Measurements from ENCODE around the gene USP4. TPM values are rescaled to one million over a fixed set of nuclear protein-coding genes. Genes with fewer than 3 reads are reported as not detected.
A peak's percentile ranks its signal among the peaks of the same experiment; 100 is the strongest.

The USP4 gene
- total and polyA plus RNA-seq, 2 of the 8 experiments (the other 6 are each of a cell fraction or from before 2014, with no cell fraction given), result 16.0 to 27.8 TPM

DNA sequence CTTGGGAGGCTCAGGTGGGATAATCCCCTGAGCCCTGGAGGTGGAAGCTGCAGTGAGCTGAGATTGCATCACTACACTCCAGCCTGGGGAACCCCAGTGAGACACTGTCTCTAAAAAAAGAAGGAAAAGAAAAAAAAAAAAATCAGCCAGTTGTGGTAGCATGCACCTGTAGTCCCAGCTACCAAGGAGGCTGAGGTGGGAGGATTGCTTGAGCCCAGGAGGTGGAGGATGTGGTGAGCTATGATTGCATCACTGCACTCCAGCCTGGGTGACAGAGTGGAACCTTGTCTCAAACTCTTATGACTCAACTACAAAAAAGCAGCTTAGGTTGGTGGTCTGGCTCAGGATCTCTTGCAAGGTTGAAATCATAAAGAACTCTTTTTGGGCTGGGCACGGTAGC, 37.6 kb upstream of the USP4 start:
- no peak overlapping the region for H2AFZ ChIP-seq (ENCODE audit: low read length)
- peaks cover 5 to 16% of the 10 kb centered on the region in 2 experiments for H4K20me1 ChIP-seq (replicated peaks in 1 of 2; ENCODE audit: control insufficient read depth in 1 of 2, insufficient read depth in 2 of 2, low read length in 2 of 2)
- no peak overlapping the region for H4K8ac ChIP-seq (ENCODE audit: extremely low read depth, insufficient read depth, low read length)
- no peak overlapping the region for H3K14ac ChIP-seq (ENCODE audit: insufficient read length)
- H3K23me2 ChIP-seq (ENCODE audit: low read depth, low read length), result no peaks in the 10 kb centered on the region
- H2BK20ac ChIP-seq (ENCODE audit: low read length), result no peak overlapping the region
- FAIRE-seq (no peak), DNase-seq (ENCODE audit: low read depth in 1 of 2, low spot score in 2 of 2) (no peak)
- TF ChIP-seq SIN3A (conservative IDR thresholded peaks at IDR 0.05 in 1 of 2, IDR thresholded peaks at IDR 0.05 in 1 of 2; ENCODE audit: low read depth in 1 of 2, low read length in 2 of 2) (no peak), KDM5A (IDR thresholded peaks at IDR 0.05; ENCODE audit: low read length) (no peak), CEBPB (IDR thresholded peaks at IDR 0.05; ENCODE audit: low read depth, low read length) (peak; percentile 81), KDM4A (IDR thresholded peaks at IDR 0.05; ENCODE audit: low read depth, low read length, severe bottlenecking) (no peak), BCL11A (IDR thresholded peaks at IDR 0.05; ENCODE audit: low read depth in 2 of 2, low read length in 2 of 2) (no peak), MAFK (IDR thresholded peaks at IDR 0.05; ENCODE audit: low read depth, low read length) (no peak), POLR2AphosphoS5 (IDR thresholded peaks at IDR 0.05; ENCODE audit: low read depth, low read length) (no peak), NRF1 (IDR thresholded peaks at IDR 0.05; ENCODE audit: low read depth, low read length) (no peak), HDAC2 (IDR thresholded peaks at IDR 0.05; ENCODE audit: borderline replicate concordance in 1 of 2, low read depth in 2 of 2, low read length in 2 of 2) (no peak), TAF7 (optimal IDR thresholded peaks at IDR 0.05; ENCODE audit: borderline replicate concordance, low read depth, low read length) (no peak)
- TF ChIP-seq, protein P1, sequence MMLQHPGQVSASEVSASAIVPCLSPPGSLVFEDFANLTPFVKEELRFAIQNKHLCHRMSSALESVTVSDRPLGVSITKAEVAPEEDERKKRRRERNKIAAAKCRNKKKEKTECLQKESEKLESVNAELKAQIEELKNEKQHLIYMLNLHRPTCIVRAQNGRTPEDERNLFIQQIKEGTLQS (IDR thresholded peaks at IDR 0.05; ENCODE audit: insufficient read depth, low read depth, low read length), result 0 out of 2 replicates have a peak, but pooled peaks have one; percentile 2
- H2BK120ac ChIP-seq (replicated peaks; ENCODE audit: low read depth, low read length), result no peak overlapping the region
- peaks cover 2% of the 10 kb centered on the region; the same call in 1 of the 2 replicates for H3K79me1 ChIP-seq (ENCODE audit: low read depth, low read length)
- 100% methylated on average over 1 of the region's 1 CpG; no CpG with 5 or more reads in 1 of the 2 experiments for WGBS, 2 experiments (ENCODE audit: extremely low coverage in 1 of 2, insufficient coverage in 1 of 2, insufficient read length in 1 of 2, insufficient replicate concordance in 2 of 2, low coverage in 1 of 2, low lambda C conversion rate in 2 of 2, missing lambda C conversion rate in 1 of 2)
- no peak overlapping the region for H2BK15ac ChIP-seq (ENCODE audit: low read length)
- H3K4me2 ChIP-seq (ENCODE audit: insufficient read depth in 1 of 2, low read depth in 2 of 2, low read length in 2 of 2), result no peak overlapping the region
- no peak overlapping the region for H4K5ac ChIP-seq (ENCODE audit: insufficient read length, low read depth, low read length)
- H3K18ac ChIP-seq (ENCODE audit: extremely low read depth, low read length), result no peak overlapping the region; the same call in 1 of the 2 replicates
- no peak overlapping the region for H2AK5ac ChIP-seq (ENCODE audit: low read depth, low read length)
- peaks cover 3 to 63% of the 10 kb centered on the region in 2 experiments for H3K79me2 ChIP-seq (ENCODE audit: control insufficient read depth in 1 of 2, insufficient read depth in 2 of 2, low read length in 2 of 2)
- no peak overlapping the region for H3K9ac ChIP-seq (replicated peaks in 1 of 4; ENCODE audit: extremely low read depth in 1 of 4, low read depth in 3 of 4, low read length in 3 of 4)
- ChIA-PET CTCF (ENCODE audit: partially characterized antibody) (interaction anchor here (0.5 to 1.5 kb wide), 2 partner anchors 56 to 72 kb away, joined by 3 to 4 read pairs; no protein-coding TSS in a partner anchor), POLR2A (ENCODE audit: partially characterized antibody) (interaction anchor here (1.2 to 1.6 kb wide), 3 partner anchors 20 to 37 kb away, joined by 3 to 6 read pairs (median 3); partner anchors contain the start of genes RHOA and USP4)
- peaks cover 2 to 28% (median 16%) of the 10 kb centered on the region in 4 experiments; a peak in 5 of 8 replicates for H3K36me3 ChIP-seq (ENCODE audit: control insufficient read depth in 2 of 4, insufficient read depth in 4 of 4, low read length in 3 of 4)
- no peak overlapping the region for H3K23ac ChIP-seq (ENCODE audit: insufficient read length)
- no peak overlapping the region for H4K91ac ChIP-seq (replicated peaks; ENCODE audit: insufficient read length, low read length)
- H3K56ac ChIP-seq (replicated peaks; ENCODE audit: insufficient read length, low read depth, low read length), result no peak overlapping the region
- H3K27ac ChIP-seq (ENCODE audit: low read depth, low read length), result no peak overlapping the region
- H3K27me3 ChIP-seq (replicated peaks in 1 of 4; ENCODE audit: control insufficient read depth in 3 of 4, extremely low read depth in 1 of 4, insufficient read depth in 3 of 4, low read length in 3 of 4), result no peaks in the 10 kb centered on the region
- H3K9me3 ChIP-seq (ENCODE audit: insufficient read depth in 2 of 2, low read depth in 1 of 2, low read length in 1 of 2), result no peaks in the 10 kb centered on the region
- H3K4me1 ChIP-seq (replicated peaks in 1 of 4; ENCODE audit: control insufficient read depth in 3 of 4, insufficient read depth in 4 of 4, low read length in 3 of 4), result peaks cover 0 to 2% (median 0%) of the 10 kb centered on the region in 4 experiments; a peak in 1 of 7 replicates
- H3K4ac ChIP-seq (replicated peaks; ENCODE audit: insufficient read length, low read depth, low read length), result no peak overlapping the region
- no peak overlapping the region for H2BK12ac ChIP-seq (ENCODE audit: low read depth, low read length)
- no peak overlapping the region for H2BK5ac ChIP-seq (ENCODE audit: low read depth, low read length)
- H3K4me3 ChIP-seq (ENCODE audit: extremely low read depth in 1 of 4, insufficient read depth in 2 of 4, low read depth in 3 of 4, low read length in 4 of 4), result no peak overlapping the region
